HG03571 (cell line): ENCODE data around the gene PASD1.
"Not testable (repeated sequence)": the region's sequence is repeated elsewhere in the genome, so short reads cannot be mapped to it uniquely, and the experiment has no call there.

Source experiments
- ATAC-seq: cut with Tn5 transposase; IDR thresholded peaks from one replicate; pipeline ENCODE4 v1.9.1; 2021; ENCODE audit not compliant: unreplicated experiment

The PASD1 gene

GRCh38 chrX:151563449-151563848, at the start of gene PASD1:
Gene PASD1, plus strand, starts transcription at chrX:151563675. Its CDS starts 37,879 bp downstream, at chrX:151601554.
- ATAC-seq, result no peak

GRCh38 chrX:151515237-151515636, 48.2 kb upstream of the PASD1 start:
- ATAC-seq, result no peak

GRCh38 chrX:151516538-151517187, 46.8 kb upstream of the PASD1 start:
- no peak for ATAC-seq

- ATAC-seq, result no peak
Observed at GRCh38 chrX:151517421-151517820, 46.1 kb upstream of the PASD1 start.

GRCh38 chrX:151523351-151523750, 40.1 kb upstream of the PASD1 start:
- ATAC-seq, result no peak

GRCh38 chrX:151536571-151536970, 26.9 kb upstream of the PASD1 start:
- no peak for ATAC-seq

GRCh38 chrX:151537572-151537971, 25.9 kb upstream of the PASD1 start:
- no peak for ATAC-seq

GRCh38 chrX:151538190-151539122, 25.0 kb upstream of the PASD1 start:
- no peak for ATAC-seq

- ATAC-seq, result no peak
Observed at GRCh38 chrX:151543706-151544105, 19.8 kb upstream of the PASD1 start.

- not testable (repeated sequence) for ATAC-seq
Observed at GRCh38 chrX:151546226-151546625, 17.2 kb upstream of the PASD1 start.

- ATAC-seq, result not testable (repeated sequence)
Observed at GRCh38 chrX:151551176-151551575, 12.3 kb upstream of the PASD1 start.

- ATAC-seq, result no peak
Observed at GRCh38 chrX:151552743-151553142, 10.7 kb upstream of the PASD1 start.

GRCh38 chrX:151555301-151555700, 8.2 kb upstream of the PASD1 start:
- not testable (repeated sequence) for ATAC-seq

- ATAC-seq, result not testable (repeated sequence)
Observed at GRCh38 chrX:151562485-151562884, 990 bp upstream of the PASD1 start.

GRCh38 chrX:151563003-151563402, 472 bp upstream of the PASD1 start:
- ATAC-seq, result not testable (repeated sequence)

- ATAC-seq, result no peak
Observed at GRCh38 chrX:151564035-151564434, 560 bp downstream of the PASD1 start.

GRCh38 chrX:151566872-151567271, 3.4 kb downstream of the PASD1 start:
- ATAC-seq, result not testable (repeated sequence)

- ATAC-seq, result no peak
Observed at GRCh38 chrX:151570561-151570960, 7.1 kb downstream of the PASD1 start.

- not testable (repeated sequence) for ATAC-seq
Observed at GRCh38 chrX:151593384-151593783, 29.9 kb downstream of the PASD1 start.

GRCh38 chrX:151596282-151596681, 32.8 kb downstream of the PASD1 start:
- no peak for ATAC-seq

GRCh38 chrX:151604931-151605330, 41.5 kb downstream of the PASD1 start:
- ATAC-seq, result no peak

- ATAC-seq, result no peak
Observed at GRCh38 chrX:151609222-151609621, 45.7 kb downstream of the PASD1 start.
